ENCODE data around the gene LIMS1. TPM values are rescaled to one million over a fixed set of nuclear protein-coding genes. Genes with fewer than 3 reads are reported as not detected.

The LIMS1 gene
- polyA plus RNA-seq, 1 donor (not counting 4 experiments of a cell fraction or from before 2014, with no cell fraction given) = 62.5 TPM

DNA sequence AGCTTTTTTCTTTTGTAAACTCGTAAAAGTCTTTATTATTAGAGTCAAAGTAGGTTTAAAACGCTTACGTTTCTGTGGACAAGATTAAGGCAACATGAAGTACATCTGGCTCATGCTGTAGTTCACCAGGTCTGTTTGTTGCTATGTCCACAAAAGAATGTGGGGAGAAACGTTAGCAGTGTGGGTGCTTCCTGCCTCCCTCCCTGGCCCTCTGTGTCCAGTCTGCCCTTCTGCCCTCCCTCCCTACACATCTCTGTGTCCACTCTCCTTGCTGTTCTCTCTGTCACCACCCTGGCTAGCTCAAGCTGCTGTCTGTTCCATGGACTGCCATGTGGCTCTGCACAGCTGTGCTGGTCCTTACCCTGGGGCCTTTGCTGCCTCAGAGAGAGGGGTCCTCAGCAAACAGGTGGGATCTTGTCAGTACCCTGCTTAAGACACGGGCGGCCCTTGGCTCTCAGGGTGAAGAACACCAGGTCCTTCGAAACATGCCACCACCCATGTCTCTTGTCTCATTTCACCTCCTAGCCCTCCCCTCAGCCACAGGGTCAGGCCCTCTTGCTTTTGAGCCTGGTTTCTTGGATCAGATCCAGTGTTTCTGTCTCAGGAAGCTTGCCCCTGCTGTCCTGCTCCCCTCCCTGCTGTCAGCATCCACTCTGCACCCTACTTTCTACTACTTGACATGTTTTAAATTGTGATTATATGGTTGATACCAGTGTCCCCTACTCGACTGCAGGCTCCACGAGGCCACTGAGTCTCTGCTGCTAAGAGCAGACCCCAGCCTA lies 79.2 kb downstream of the LIMS1 start:
- peak overlapping the region in 1 of 3 experiments; percentile 31 for H3K4me3 ChIP-seq (ENCODE audit: control insufficient read depth in 2 of 3, extremely low read depth in 1 of 3, insufficient read depth in 2 of 3, low read depth in 1 of 3, low read length in 3 of 3)
- no peaks in the 10 kb centered on the region for H3K27me3 ChIP-seq (ENCODE audit: control insufficient read depth, extremely low read depth, insufficient read depth, low read length)
- FAIRE-seq (peak; percentile 23), DNase-seq (ENCODE audit: low read depth, low spot score) (no peak)
- H3K9me3 ChIP-seq (ENCODE audit: control insufficient read depth, low read depth, low read length) = no peaks in the 10 kb centered on the region
- peak overlapping the region; percentile 93 for H3K27ac ChIP-seq (ENCODE audit: control insufficient read depth, insufficient read depth, low read length)
- H2AFZ ChIP-seq (ENCODE audit: control insufficient read depth, low read length) = no peak overlapping the region
- H3K36me3 ChIP-seq (ENCODE audit: control insufficient read depth in 2 of 2, extremely low read depth in 1 of 2, insufficient read depth in 2 of 2, low read length in 2 of 2) = no peaks in the 10 kb centered on the region
- H3K79me2 ChIP-seq (ENCODE audit: control insufficient read depth, insufficient read depth, low read length) = peaks cover 65% of the 10 kb centered on the region
- dilution Hi-C loops (cut with MboI; ENCODE audit: extremely low pct_ligation_motif_present, low sequenced_read_pairs) = no loop called here
- no peaks in the 10 kb centered on the region for H3K9me1 ChIP-seq (ENCODE audit: control insufficient read depth, extremely low read depth, insufficient read depth, low read length)
- peak overlapping the region; percentile 84 for H3K4me2 ChIP-seq (ENCODE audit: control insufficient read depth, extremely low read depth, insufficient read depth, low read depth, low read length)
- TF ChIP-seq EZH2 (IDR thresholded peaks at IDR 0.05; ENCODE audit: low read length) = no peak
- TF ChIP-seq, protein P1, sequence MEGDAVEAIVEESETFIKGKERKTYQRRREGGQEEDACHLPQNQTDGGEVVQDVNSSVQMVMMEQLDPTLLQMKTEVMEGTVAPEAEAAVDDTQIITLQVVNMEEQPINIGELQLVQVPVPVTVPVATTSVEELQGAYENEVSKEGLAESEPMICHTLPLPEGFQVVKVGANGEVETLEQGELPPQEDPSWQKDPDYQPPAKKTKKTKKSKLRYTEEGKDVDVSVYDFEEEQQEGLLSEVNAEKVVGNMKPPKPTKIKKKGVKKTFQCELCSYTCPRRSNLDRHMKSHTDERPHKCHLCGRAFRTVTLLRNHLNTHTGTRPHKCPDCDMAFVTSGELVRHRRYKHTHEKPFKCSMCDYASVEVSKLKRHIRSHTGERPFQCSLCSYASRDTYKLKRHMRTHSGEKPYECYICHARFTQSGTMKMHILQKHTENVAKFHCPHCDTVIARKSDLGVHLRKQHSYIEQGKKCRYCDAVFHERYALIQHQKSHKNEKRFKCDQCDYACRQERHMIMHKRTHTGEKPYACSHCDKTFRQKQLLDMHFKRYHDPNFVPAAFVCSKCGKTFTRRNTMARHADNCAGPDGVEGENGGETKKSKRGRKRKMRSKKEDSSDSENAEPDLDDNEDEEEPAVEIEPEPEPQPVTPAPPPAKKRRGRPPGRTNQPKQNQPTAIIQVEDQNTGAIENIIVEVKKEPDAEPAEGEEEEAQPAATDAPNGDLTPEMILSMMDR (optimal IDR thresholded peaks at IDR 0.05 in 1 of 3, IDR thresholded peaks at IDR 0.05 in 1 of 3, conservative IDR thresholded peaks at IDR 0.05 in 1 of 3; ENCODE audit: extremely low read depth in 1 of 3, insufficient read depth in 2 of 3, low read length in 3 of 3) = no peak
- H4K20me1 ChIP-seq (ENCODE audit: control insufficient read depth, extremely low read depth, insufficient read depth, low read length) = no peaks in the 10 kb centered on the region
- peak overlapping the region; percentile 38 for H3K9ac ChIP-seq (ENCODE audit: control insufficient read depth, extremely low read depth, insufficient read depth, low read length)
- H3K4me1 ChIP-seq (ENCODE audit: control insufficient read depth, extremely low read depth, insufficient read depth, low read length) = peaks cover 65% of the 10 kb centered on the region

DNA sequence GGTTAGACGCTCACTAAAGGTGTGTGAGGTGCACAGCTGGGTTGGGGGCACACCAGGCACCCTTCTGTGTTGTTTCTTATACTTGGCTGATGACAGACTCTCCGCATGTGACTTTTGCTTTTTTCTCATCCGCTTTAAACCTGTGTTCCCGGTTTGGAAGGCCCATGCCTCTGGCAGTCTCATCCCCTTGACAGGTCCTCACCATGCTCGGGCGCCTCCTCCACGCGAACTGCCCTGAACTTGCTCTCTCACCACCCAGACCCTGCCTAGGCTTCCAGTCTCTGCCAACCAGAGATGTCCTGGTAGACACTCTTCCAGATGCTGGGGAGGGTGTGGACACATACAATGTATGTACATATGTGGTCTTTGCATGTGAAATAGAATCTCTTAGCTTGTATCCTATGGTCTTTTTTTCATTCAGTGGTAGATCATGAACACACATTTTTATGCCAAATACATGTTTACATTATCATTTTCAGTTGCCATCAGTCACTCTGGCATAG lies 79.8 kb downstream of the LIMS1 start:
- no peaks in the 10 kb centered on the region for H3K9me1 ChIP-seq (ENCODE audit: control insufficient read depth, extremely low read depth, insufficient read depth, low read length)
- H3K27ac ChIP-seq (ENCODE audit: control insufficient read depth, insufficient read depth, low read length) = peak overlapping the region; percentile 93
- H3K4me3 ChIP-seq (ENCODE audit: control insufficient read depth in 2 of 3, extremely low read depth in 1 of 3, insufficient read depth in 2 of 3, low read depth in 1 of 3, low read length in 3 of 3) = peak overlapping the region in 2 of 3 experiments; percentile 31 to 48
- peak overlapping the region; percentile 84 for H3K4me2 ChIP-seq (ENCODE audit: control insufficient read depth, extremely low read depth, insufficient read depth, low read depth, low read length)
- H3K4me1 ChIP-seq (ENCODE audit: control insufficient read depth, extremely low read depth, insufficient read depth, low read length) = peaks cover 70% of the 10 kb centered on the region
- peaks cover 62% of the 10 kb centered on the region for H3K79me2 ChIP-seq (ENCODE audit: control insufficient read depth, insufficient read depth, low read length)
- H4K20me1 ChIP-seq (ENCODE audit: control insufficient read depth, extremely low read depth, insufficient read depth, low read length) = no peaks in the 10 kb centered on the region
- H3K36me3 ChIP-seq (ENCODE audit: control insufficient read depth in 2 of 2, extremely low read depth in 1 of 2, insufficient read depth in 2 of 2, low read length in 2 of 2) = no peaks in the 10 kb centered on the region
- peak overlapping the region; percentile 38 for H3K9ac ChIP-seq (ENCODE audit: control insufficient read depth, extremely low read depth, insufficient read depth, low read length)
- H2AFZ ChIP-seq (ENCODE audit: control insufficient read depth, low read length) = peak overlapping the region; percentile 8
- H3K27me3 ChIP-seq (ENCODE audit: control insufficient read depth, extremely low read depth, insufficient read depth, low read length) = no peaks in the 10 kb centered on the region
- no peak for DNase-seq (ENCODE audit: low read depth, low spot score)
- H3K9me3 ChIP-seq (ENCODE audit: control insufficient read depth, low read depth, low read length) = no peaks in the 10 kb centered on the region
- no peak for TF ChIP-seq EZH2 (IDR thresholded peaks at IDR 0.05; ENCODE audit: low read length)
- TF ChIP-seq, protein P1 (optimal IDR thresholded peaks at IDR 0.05 in 1 of 3, IDR thresholded peaks at IDR 0.05 in 1 of 3, conservative IDR thresholded peaks at IDR 0.05 in 1 of 3; ENCODE audit: extremely low read depth in 1 of 3, insufficient read depth in 2 of 3, low read length in 3 of 3) = no peak
- FAIRE-seq = peak; percentile 65
- dilution Hi-C loops (cut with MboI; ENCODE audit: extremely low pct_ligation_motif_present, low sequenced_read_pairs) = no loop called here
